HEK293 (cell line): ENCODE results near the gene RNF115.

Experiments
- GLI4 ChIP-seq: fragments of 450-650 bp; formaldehyde crosslinking; IDR thresholded peaks from 2 replicates; pipeline ENCODE4 v1.5.1; 2016; ENCODE audit warnings: missing biosample characterization, missing genetic modification characterization
- GLIS1 ChIP-seq: fragments of 450-650 bp; formaldehyde crosslinking; IDR thresholded peaks from 2 replicates; pipeline ENCODE4 v1.5.1; 2016; ENCODE audit warnings: missing biosample characterization, missing genetic modification characterization
- REPIN1 ChIP-seq: fragments of 450-650 bp; formaldehyde crosslinking; IDR thresholded peaks from 2 replicates; pipeline ENCODE4 v1.5.1; 2017; ENCODE audit warnings: missing biosample characterization, missing genetic modification characterization, low read depth
- SP7 ChIP-seq: fragments of 450-650 bp; formaldehyde crosslinking; IDR thresholded peaks from 2 replicates; pipeline ENCODE4 v1.5.1; 2016; ENCODE audit warnings: missing biosample characterization, missing genetic modification characterization
- TCF7L2 ChIP-seq: IDR thresholded peaks from 2 replicates; pipeline ENCODE4 v1.6.1; 2011; ENCODE audit warnings: low read depth, mild to moderate bottlenecking, inconsistent platforms, low read length, moderate library complexity, borderline replicate concordance
- WT1 ChIP-seq: fragments of 450-650 bp; formaldehyde crosslinking; IDR thresholded peaks from 2 replicates; pipeline ENCODE4 v1.5.1; 2016; ENCODE audit warnings: missing biosample characterization, missing genetic modification characterization
- ZNF148 ChIP-seq: fragments of 450-650 bp; formaldehyde crosslinking; IDR thresholded peaks from 2 replicates; pipeline ENCODE4 v1.5.0; 2017; ENCODE audit warnings: missing biosample characterization, missing genetic modification characterization, borderline replicate concordance
- ZNF155 ChIP-seq: fragments of 450-650 bp; formaldehyde crosslinking; IDR thresholded peaks from 2 replicates; pipeline ENCODE4 v1.5.1; 2016; ENCODE audit warnings: missing biosample characterization, missing genetic modification characterization
- ZNF169 ChIP-seq: fragments of 450-650 bp; formaldehyde crosslinking; IDR thresholded peaks from 2 replicates; pipeline ENCODE4 v1.5.1; 2016; ENCODE audit warnings: missing biosample characterization, missing genetic modification characterization
- ZNF223 ChIP-seq: fragments of 450-650 bp; formaldehyde crosslinking; IDR thresholded peaks from 2 replicates; pipeline ENCODE4 v1.5.1; 2016; ENCODE audit warnings: missing biosample characterization, missing genetic modification characterization
- ZNF26 ChIP-seq: fragments of 450-650 bp; formaldehyde crosslinking; IDR thresholded peaks from 2 replicates; pipeline ENCODE4 v1.5.1; 2016; ENCODE audit warnings: missing biosample characterization, missing genetic modification characterization
- ZNF292 ChIP-seq: fragments of 450-650 bp; formaldehyde crosslinking; IDR thresholded peaks from 2 replicates; pipeline ENCODE4 v1.5.1; 2016; ENCODE audit warnings: low read depth, missing biosample characterization, missing genetic modification characterization, borderline replicate concordance
- ZNF341 ChIP-seq: fragments of 450-650 bp; formaldehyde crosslinking; IDR thresholded peaks from 2 replicates; pipeline ENCODE4; 2016; ENCODE audit warnings: low read depth, missing biosample characterization, missing genetic modification characterization
- ZNF449 ChIP-seq: fragments of 450-650 bp; formaldehyde crosslinking; IDR thresholded peaks from 2 replicates; pipeline ENCODE4 v1.5.1; 2017; ENCODE audit warnings: missing biosample characterization, mild to moderate bottlenecking, missing genetic modification characterization, moderate library complexity
- ZNF473 ChIP-seq: fragments of 450-650 bp; formaldehyde crosslinking; IDR thresholded peaks from 2 replicates; pipeline ENCODE4 v1.5.1; 2017; ENCODE audit warnings: missing biosample characterization, missing genetic modification characterization
- ZNF488 ChIP-seq: fragments of 450-650 bp; formaldehyde crosslinking; IDR thresholded peaks from 2 replicates; pipeline ENCODE4 v1.5.1; 2016; ENCODE audit warnings: missing biosample characterization, missing genetic modification characterization
- ZNF501 ChIP-seq: fragments of 450-650 bp; formaldehyde crosslinking; IDR thresholded peaks from 2 replicates; pipeline ENCODE4 v1.5.1; 2016; ENCODE audit warnings: missing biosample characterization, missing genetic modification characterization
- ZNF518A ChIP-seq: fragments of 450-650 bp; formaldehyde crosslinking; conservative IDR thresholded peaks from 2 replicates; pipeline ENCODE4 v1.5.1; 2016; ENCODE audit warnings: low read depth, missing biosample characterization, missing genetic modification characterization
- ZNF521 ChIP-seq: fragments of 450-650 bp; formaldehyde crosslinking; IDR thresholded peaks from 2 replicates; pipeline ENCODE4 v1.5.1; 2017; ENCODE audit warnings: missing biosample characterization, mild to moderate bottlenecking, missing genetic modification characterization
- ZNF544 ChIP-seq: fragments of 450-650 bp; formaldehyde crosslinking; IDR thresholded peaks from 2 replicates; pipeline ENCODE4 v1.5.0; 2017; ENCODE audit warnings: missing biosample characterization, missing genetic modification characterization
- ZNF580 ChIP-seq: fragments of 450-650 bp; formaldehyde crosslinking; IDR thresholded peaks from 2 replicates; pipeline ENCODE4 v1.5.1; 2016; ENCODE audit warnings: missing biosample characterization, missing genetic modification characterization
- ZNF623 ChIP-seq: fragments of 450-650 bp; formaldehyde crosslinking; IDR thresholded peaks from 2 replicates; pipeline ENCODE4 v1.5.1; 2016; ENCODE audit warnings: missing biosample characterization, missing genetic modification characterization
- ZNF629 ChIP-seq: fragments of 450-650 bp; formaldehyde crosslinking; IDR thresholded peaks from 2 replicates; pipeline ENCODE4 v1.5.1; 2017; ENCODE audit warnings: missing biosample characterization, missing genetic modification characterization
- ZNF692 ChIP-seq: fragments of 450-650 bp; formaldehyde crosslinking; IDR thresholded peaks from 2 replicates; pipeline ENCODE4 v1.5.1; 2016; ENCODE audit warnings: missing biosample characterization, missing genetic modification characterization
- ZNF707 ChIP-seq: fragments of 450-650 bp; formaldehyde crosslinking; IDR thresholded peaks from 2 replicates; pipeline ENCODE4 v1.5.1; 2016; ENCODE audit warnings: missing biosample characterization, missing genetic modification characterization
- ZNF76 ChIP-seq: fragments of 450-650 bp; formaldehyde crosslinking; IDR thresholded peaks from 2 replicates; pipeline ENCODE4; 2016; ENCODE audit warnings: low read depth, missing biosample characterization, missing genetic modification characterization, borderline replicate concordance

Gene RNF115

GRCh38 chr1:145720878-145721671, 102.8 kb downstream of the RNF115 start (continued):
- TF ChIP-seq ZNF155 = no peak
- no peak for TF ChIP-seq ZNF473 (tag by site-specific recombination)
- TF ChIP-seq ZNF26 (tag by site-specific recombination) = no peak
- peak; percentile 58 for TF ChIP-seq SP7 (tag by site-specific recombination)
- no peak for TF ChIP-seq ZNF223
- no peak for TF ChIP-seq ZNF341 (tag by site-specific recombination)
- no peak for TF ChIP-seq ZNF488 (tag by site-specific recombination)
- no peak for TF ChIP-seq ZNF518A
- TF ChIP-seq ZNF292 (tag by site-specific recombination) = no peak
- no peak for TF ChIP-seq GLI4 (tag by site-specific recombination)
- no peak for TF ChIP-seq ZNF148 (tag by site-specific recombination)
- TF ChIP-seq ZNF76 (tag by site-specific recombination) = peak; percentile 21; the same call in 1 of the 2 replicates
- no peak for TF ChIP-seq ZNF707 (tag by site-specific recombination)
- peak; percentile 65; the same call in 1 of the 2 replicates for TF ChIP-seq ZNF449 (tag by site-specific recombination)
- TF ChIP-seq ZNF544 = no peak
- no peak for TF ChIP-seq TCF7L2
- TF ChIP-seq ZNF692 = peak; percentile 75
- TF ChIP-seq ZNF521 = no peak
- TF ChIP-seq ZNF623 (tag by site-specific recombination) = no peak
- TF ChIP-seq GLIS1 (tag by site-specific recombination) = peak; percentile 88
- no peak for TF ChIP-seq REPIN1
- TF ChIP-seq ZNF169 (tag by site-specific recombination) = no peak
- peak; percentile 27; the same call in 1 of the 2 replicates for TF ChIP-seq ZNF629 (tag by site-specific recombination)
- no peak for TF ChIP-seq WT1 (tag by site-specific recombination)
- 0 out of 2 replicates have a peak, but pooled peaks have one; percentile 24 for TF ChIP-seq ZNF501
- peak; percentile 14; the same call in 1 of the 2 replicates for TF ChIP-seq ZNF580 (tag by site-specific recombination)
